ENCODE data around the gene PRKN. TPM values are rescaled to one million over a fixed set of nuclear protein-coding genes. Genes with fewer than 3 reads are reported as not detected.
A peak's percentile ranks its signal among the peaks of the same experiment; 100 is the strongest.

The PRKN gene
- total RNA-seq, 1 donor from 2014 or later = 2.8 TPM

DNA sequence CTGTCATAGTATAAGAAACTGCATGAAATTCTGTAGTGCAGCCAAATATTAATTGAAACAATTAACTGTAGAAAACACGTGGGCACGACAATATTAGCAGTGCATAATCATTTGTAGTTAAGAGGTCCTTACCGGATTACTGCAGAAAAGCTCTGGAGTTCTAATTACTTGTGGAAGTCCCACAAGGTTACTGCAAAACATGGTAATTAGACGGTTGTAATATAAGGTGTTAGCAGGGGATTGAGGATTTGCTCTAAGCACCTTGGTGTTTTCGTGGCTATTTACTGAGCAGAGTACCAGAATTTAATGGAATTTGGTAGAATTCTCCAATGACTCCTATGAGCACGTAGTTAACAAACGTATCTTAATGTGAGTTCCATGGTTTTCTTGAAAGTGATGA is 980.1 kb downstream of the PRKN start:
- peaks cover 23% of the 10 kb centered on the region for H3K4me1 ChIP-seq
- no peak overlapping the region for H3K9ac ChIP-seq
- peaks cover 3% of the 10 kb centered on the region for H3F3A ChIP-seq (ENCODE audit: low read depth)
- no peaks in the 10 kb centered on the region for H3K79me2 ChIP-seq (ENCODE audit: low read depth)
- no peaks in the 10 kb centered on the region for H3K36me3 Mint-ChIP-seq
- no peak overlapping the region for H3K4me3 ChIP-seq
- H3K36me3 ChIP-seq = no peaks in the 10 kb centered on the region
- H3K27me3 ChIP-seq = no peaks in the 10 kb centered on the region
- no peak overlapping the region for H3K27ac ChIP-seq
- H2AFZ ChIP-seq (replicated peaks) = no peak overlapping the region
- H3K4me1 Mint-ChIP-seq = peaks cover 35% of the 10 kb centered on the region
- TF ChIP-seq, protein P1, sequence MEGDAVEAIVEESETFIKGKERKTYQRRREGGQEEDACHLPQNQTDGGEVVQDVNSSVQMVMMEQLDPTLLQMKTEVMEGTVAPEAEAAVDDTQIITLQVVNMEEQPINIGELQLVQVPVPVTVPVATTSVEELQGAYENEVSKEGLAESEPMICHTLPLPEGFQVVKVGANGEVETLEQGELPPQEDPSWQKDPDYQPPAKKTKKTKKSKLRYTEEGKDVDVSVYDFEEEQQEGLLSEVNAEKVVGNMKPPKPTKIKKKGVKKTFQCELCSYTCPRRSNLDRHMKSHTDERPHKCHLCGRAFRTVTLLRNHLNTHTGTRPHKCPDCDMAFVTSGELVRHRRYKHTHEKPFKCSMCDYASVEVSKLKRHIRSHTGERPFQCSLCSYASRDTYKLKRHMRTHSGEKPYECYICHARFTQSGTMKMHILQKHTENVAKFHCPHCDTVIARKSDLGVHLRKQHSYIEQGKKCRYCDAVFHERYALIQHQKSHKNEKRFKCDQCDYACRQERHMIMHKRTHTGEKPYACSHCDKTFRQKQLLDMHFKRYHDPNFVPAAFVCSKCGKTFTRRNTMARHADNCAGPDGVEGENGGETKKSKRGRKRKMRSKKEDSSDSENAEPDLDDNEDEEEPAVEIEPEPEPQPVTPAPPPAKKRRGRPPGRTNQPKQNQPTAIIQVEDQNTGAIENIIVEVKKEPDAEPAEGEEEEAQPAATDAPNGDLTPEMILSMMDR (IDR thresholded peaks at IDR 0.05) = no peak
- TF ChIP-seq EZH2 (IDR thresholded peaks at IDR 0.05) (no peak), EZH2phosphoT487 (IDR thresholded peaks at IDR 0.05) (no peak)
- DNase-seq (ENCODE audit: low spot score) = no peak
- H3K4me3 Mint-ChIP-seq = no peak overlapping the region
- peaks cover 2% of the 10 kb centered on the region for H3K27me3 Mint-ChIP-seq (ENCODE audit: insufficient read depth, low read depth)
- H3K4me2 ChIP-seq = no peak overlapping the region
- peaks cover 2% of the 10 kb centered on the region for H3K9me3 Mint-ChIP-seq
- H4K20me1 ChIP-seq (ENCODE audit: low read depth) = no peaks in the 10 kb centered on the region
- H3K27ac Mint-ChIP-seq = no peak overlapping the region
- no peaks in the 10 kb centered on the region for H3K9me3 ChIP-seq (ENCODE audit: low read depth)

DNA sequence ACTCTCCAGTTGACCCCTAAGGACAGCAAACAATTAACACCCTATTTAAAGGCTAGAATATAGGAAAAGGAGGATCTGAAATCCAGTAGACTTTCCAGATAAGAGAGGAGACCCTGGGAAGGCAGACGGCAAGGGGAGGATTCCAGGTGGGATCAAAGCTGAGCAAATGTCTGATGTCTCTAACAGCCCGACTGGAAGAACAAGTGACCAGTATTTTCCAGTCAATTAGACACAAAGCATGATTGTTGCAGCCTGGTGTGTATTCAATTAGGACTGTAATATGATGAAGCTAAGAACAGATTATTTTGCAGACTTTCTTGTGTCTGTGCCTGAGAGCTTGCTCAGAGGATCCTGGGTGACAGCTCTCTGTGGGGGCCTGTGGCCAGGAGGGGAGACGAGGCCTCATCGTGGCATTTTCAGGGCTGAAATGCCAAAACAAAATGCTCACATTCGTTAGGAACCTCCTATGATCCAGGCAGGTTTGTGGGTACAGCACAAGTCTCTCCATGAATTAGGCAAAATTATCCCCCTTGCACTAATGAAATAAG is 981.9 kb downstream of the PRKN start:
- TF ChIP-seq EZH2 (IDR thresholded peaks at IDR 0.05) (no peak), EZH2phosphoT487 (IDR thresholded peaks at IDR 0.05) (no peak)
- TF ChIP-seq, protein P1 (IDR thresholded peaks at IDR 0.05) = no peak
- Mint-ChIP-seq H3K4me1 (peaks cover 37% of the 10 kb centered on the region), H3K27me3 (ENCODE audit: insufficient read depth, low read depth) (peaks cover 2% of the 10 kb centered on the region), H3K27ac (no peak overlapping the region), H3K4me3 (no peak overlapping the region), H3K9me3 (peaks cover 4% of the 10 kb centered on the region), H3K36me3 (peaks cover 2% of the 10 kb centered on the region)
- DNase-seq (ENCODE audit: low spot score) = peak; percentile 15
- Histone ChIP-seq H3K9me3 (ENCODE audit: low read depth) (no peaks in the 10 kb centered on the region), H2AFZ (replicated peaks) (no peak overlapping the region), H3F3A (ENCODE audit: low read depth) (peaks cover 3% of the 10 kb centered on the region), H4K20me1 (ENCODE audit: low read depth) (no peaks in the 10 kb centered on the region), H3K4me1 (peaks cover 23% of the 10 kb centered on the region), H3K27ac (no peak overlapping the region), H3K36me3 (no peaks in the 10 kb centered on the region), H3K4me3 (no peak overlapping the region), H3K9ac (no peak overlapping the region), H3K27me3 (no peaks in the 10 kb centered on the region), H3K4me2 (peak overlapping the region; percentile 26), H3K79me2 (ENCODE audit: low read depth) (no peaks in the 10 kb centered on the region)

DNA sequence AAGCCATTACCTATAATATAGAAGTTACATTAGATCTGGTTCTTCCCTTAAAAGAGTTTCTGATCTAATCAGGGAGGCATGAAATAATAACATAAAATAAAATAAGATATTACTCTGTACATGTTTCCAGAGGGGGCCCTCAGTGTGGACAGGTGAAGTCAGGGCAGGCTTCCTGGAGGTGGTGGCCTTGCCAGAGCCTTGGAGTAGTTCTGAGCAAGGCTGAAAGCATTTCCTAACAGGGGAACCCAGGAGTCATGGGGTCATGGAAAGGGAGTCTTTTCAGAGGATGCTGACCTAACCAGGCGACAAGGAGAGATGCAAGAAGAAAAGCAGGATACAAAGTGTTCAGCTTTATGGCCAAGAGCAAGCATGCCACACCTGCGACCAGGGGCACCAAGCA is 982.4 kb downstream of the PRKN start:
- H3K36me3 ChIP-seq = no peaks in the 10 kb centered on the region
- H3K27me3 Mint-ChIP-seq (ENCODE audit: insufficient read depth, low read depth) = peaks cover 2% of the 10 kb centered on the region
- H3K4me3 ChIP-seq = no peak overlapping the region
- H3K9me3 ChIP-seq (ENCODE audit: low read depth) = no peaks in the 10 kb centered on the region
- TF ChIP-seq, protein P1 (IDR thresholded peaks at IDR 0.05) = no peak
- no peak for TF ChIP-seq EZH2phosphoT487 (IDR thresholded peaks at IDR 0.05)
- TF ChIP-seq EZH2 (IDR thresholded peaks at IDR 0.05) = no peak
- no peak overlapping the region for H3K27ac Mint-ChIP-seq
- peaks cover 3% of the 10 kb centered on the region for H3F3A ChIP-seq (ENCODE audit: low read depth)
- H3K4me1 ChIP-seq = peaks cover 23% of the 10 kb centered on the region
- no peak for DNase-seq (ENCODE audit: low spot score)
- H3K9ac ChIP-seq = no peak overlapping the region
- H3K79me2 ChIP-seq (ENCODE audit: low read depth) = no peaks in the 10 kb centered on the region
- no peak overlapping the region for H3K27ac ChIP-seq
- H3K4me3 Mint-ChIP-seq = no peak overlapping the region
- H3K4me2 ChIP-seq = no peak overlapping the region
- peaks cover 4% of the 10 kb centered on the region for H3K9me3 Mint-ChIP-seq
- H3K27me3 ChIP-seq = no peaks in the 10 kb centered on the region
- H3K4me1 Mint-ChIP-seq = peaks cover 37% of the 10 kb centered on the region
- H2AFZ ChIP-seq (replicated peaks) = no peak overlapping the region
- H3K36me3 Mint-ChIP-seq = peaks cover 2% of the 10 kb centered on the region
- H4K20me1 ChIP-seq (ENCODE audit: low read depth) = no peaks in the 10 kb centered on the region

Measured in neural progenitor cell (in vitro differentiated cells).